ENCODE data around the gene RAB2B.

RAB2B gene

GRCh38 chr14:21476925-21477681 lies at the start of gene RAB2B, which contains the start of gene TOX4:
Gene RAB2B (minus strand): TSS chr14:21476959. CDS start chr14:21476872, 87 bp downstream.
Gene TOX4 (plus strand): TSS chr14:21477195. CDS start chr14:21477279, 84 bp downstream.
- DNase-seq = peak; percentile 100

- peak; percentile 100 for DNase-seq
These were observed 49.4 kb upstream of the RAB2B start, which contains the start of gene SALL2 for GRCh38 chr14:21525962-21526671. Gene SALL2 (minus strand): TSS chr14:21526346. CDS start chr14:21526127, 219 bp downstream.

GRCh38 chr14:21525571-21525961 lies 48.8 kb upstream of the RAB2B start:
- DNase-seq = peak; percentile 75

- no peak for DNase-seq
These were observed 48.1 kb upstream of the RAB2B start for GRCh38 chr14:21524575-21525490.

GRCh38 chr14:21523203-21523602 lies 46.4 kb upstream of the RAB2B start:
- DNase-seq = no peak

GRCh38 chr14:21521501-21521900 lies 44.7 kb upstream of the RAB2B start:
- no peak for DNase-seq

GRCh38 chr14:21520767-21521166 lies 44.0 kb upstream of the RAB2B start:
- DNase-seq = peak; percentile 57

- DNase-seq = no peak
These were observed 42.0 kb upstream of the RAB2B start for GRCh38 chr14:21518725-21519124.

GRCh38 chr14:21514341-21514740 lies 37.6 kb upstream of the RAB2B start:
- no peak for DNase-seq

GRCh38 chr14:21510735-21511657 lies 34.2 kb upstream of the RAB2B start, which contains the start of gene METTL3:
Gene METTL3 (minus strand): TSS chr14:21511340. CDS start chr14:21511223, 117 bp downstream.
- DNase-seq = peak; percentile 100

- DNase-seq = no peak
These were observed 32.8 kb upstream of the RAB2B start for GRCh38 chr14:21509432-21510143.

- no peak for DNase-seq
These were observed 29.8 kb upstream of the RAB2B start for GRCh38 chr14:21506557-21506956.

- no peak for DNase-seq
These were observed 28.3 kb upstream of the RAB2B start for GRCh38 chr14:21505012-21505553.

- DNase-seq = no peak
These were observed 26.6 kb upstream of the RAB2B start for GRCh38 chr14:21503376-21503775.

- no peak for DNase-seq
These were observed 24.8 kb upstream of the RAB2B start for GRCh38 chr14:21501568-21501967.

- DNase-seq = peak; percentile 91
These were observed 22.1 kb upstream of the RAB2B start for GRCh38 chr14:21498540-21499526.

GRCh38 chr14:21496453-21496852 lies 19.7 kb upstream of the RAB2B start:
- no peak for DNase-seq

GRCh38 chr14:21494902-21495762 lies 18.4 kb upstream of the RAB2B start:
- DNase-seq = no peak
